SIG-M5 treated with dmso at 0.1 percent for 504 hours (cell line): Measurements from ENCODE around the gene CTBP2.
"Not testable (repeated sequence)": the region's sequence is repeated elsewhere in the genome, so short reads cannot be mapped to it uniquely, and the experiment has no call there.

Experiments used
- DNase-seq: peaks from one replicate; lab custom pipeline; 2025; ENCODE audit not compliant: unreplicated experiment; lab: John Stamatoyannopoulos, UW

Gene CTBP2

GRCh38 chr10:125067764-125068163, 92.6 kb downstream of the CTBP2 start:
- no peak for DNase-seq

- DNase-seq, result no peak
These were observed 93.5 kb downstream of the CTBP2 start for GRCh38 chr10:125066764-125067450.

- peak; percentile 89 for DNase-seq
These were observed 95.5 kb downstream of the CTBP2 start for GRCh38 chr10:125064681-125065492.

- no peak for DNase-seq
These were observed 97.0 kb downstream of the CTBP2 start for GRCh38 chr10:125063256-125063925.

DNA sequence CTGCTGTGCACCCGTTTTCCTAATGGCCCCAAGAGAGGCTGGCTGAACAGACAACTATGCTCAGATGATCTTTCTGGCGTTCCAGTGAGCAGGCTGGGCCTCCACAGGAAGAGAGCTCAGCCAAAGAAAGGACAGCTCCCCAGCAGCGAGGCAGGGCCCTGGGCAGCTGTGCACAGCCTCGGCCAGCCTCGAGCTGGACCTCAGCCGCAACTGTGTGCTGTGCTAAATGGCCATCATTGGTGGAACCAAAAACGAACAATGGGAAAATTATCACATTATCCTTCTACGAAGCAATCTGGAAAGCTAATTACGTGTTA, 97.5 kb downstream of the CTBP2 start:
- no peak for DNase-seq

DNA sequence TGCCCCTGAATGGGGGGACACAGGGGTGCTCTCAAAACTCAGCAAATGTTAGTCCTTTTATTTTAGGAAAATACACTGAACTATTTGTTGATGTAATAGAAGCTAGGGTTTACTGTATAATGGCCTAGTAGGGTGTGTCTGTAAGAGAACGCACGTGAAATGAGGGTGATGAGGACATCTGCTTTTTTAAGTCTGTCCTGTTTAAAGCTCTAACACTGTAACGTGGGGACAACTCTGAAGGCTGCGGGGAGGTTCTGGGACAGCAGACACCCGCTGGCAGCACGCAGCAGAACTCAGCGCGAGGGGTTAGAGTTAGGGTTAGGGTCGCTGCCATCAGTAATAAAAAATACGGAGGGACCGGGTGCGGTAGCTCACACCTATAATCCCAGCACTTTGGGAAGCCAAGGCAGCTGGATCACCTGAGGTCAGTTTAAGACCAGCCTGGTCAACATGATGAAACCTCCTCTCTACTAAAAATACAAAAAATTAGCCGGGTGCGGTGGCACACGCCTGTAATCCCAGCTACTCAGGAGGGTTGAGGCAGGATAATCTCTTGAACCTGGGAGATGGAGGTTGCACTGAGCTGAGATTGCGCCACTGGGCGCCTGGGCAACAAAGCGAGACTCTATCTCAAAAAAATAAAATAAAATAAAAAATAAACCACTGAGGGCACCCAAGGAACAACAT, 98.0 kb downstream of the CTBP2 start:
- DNase-seq, result no peak

- peak; percentile 27 for DNase-seq
These were observed 98.7 kb downstream of the CTBP2 start for GRCh38 chr10:125061557-125062226.

- DNase-seq, result peak; percentile 16
These were observed 99.4 kb downstream of the CTBP2 start for GRCh38 chr10:125060826-125061556.

GRCh38 chr10:125060482-125060825, 99.9 kb downstream of the CTBP2 start:
- DNase-seq, result no peak

DNA sequence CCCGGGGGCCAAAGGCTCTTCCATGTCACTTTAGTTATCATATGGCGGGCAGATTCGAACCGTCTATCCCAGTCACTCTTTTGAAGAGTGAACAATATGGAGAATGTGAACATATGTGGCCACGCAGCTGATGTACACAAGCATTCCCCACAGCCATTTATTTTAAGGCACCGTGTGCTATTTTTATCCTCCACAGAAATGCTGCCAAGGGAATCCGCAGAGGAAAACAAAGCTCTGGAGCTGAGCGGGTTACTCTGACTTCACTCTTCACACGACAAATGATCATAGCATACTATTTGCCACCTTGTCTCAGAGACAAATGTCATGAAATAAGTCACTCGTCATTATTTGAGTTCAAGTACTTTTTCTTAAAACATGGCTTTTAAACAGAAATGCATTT, 100.3 kb downstream of the CTBP2 start:
- DNase-seq, result no peak

GRCh38 chr10:125059348-125059747, 101.0 kb downstream of the CTBP2 start:
- DNase-seq, result not testable (repeated sequence)

- DNase-seq, result peak; percentile 4
These were observed 103.0 kb downstream of the CTBP2 start for GRCh38 chr10:125057158-125058001.

DNA sequence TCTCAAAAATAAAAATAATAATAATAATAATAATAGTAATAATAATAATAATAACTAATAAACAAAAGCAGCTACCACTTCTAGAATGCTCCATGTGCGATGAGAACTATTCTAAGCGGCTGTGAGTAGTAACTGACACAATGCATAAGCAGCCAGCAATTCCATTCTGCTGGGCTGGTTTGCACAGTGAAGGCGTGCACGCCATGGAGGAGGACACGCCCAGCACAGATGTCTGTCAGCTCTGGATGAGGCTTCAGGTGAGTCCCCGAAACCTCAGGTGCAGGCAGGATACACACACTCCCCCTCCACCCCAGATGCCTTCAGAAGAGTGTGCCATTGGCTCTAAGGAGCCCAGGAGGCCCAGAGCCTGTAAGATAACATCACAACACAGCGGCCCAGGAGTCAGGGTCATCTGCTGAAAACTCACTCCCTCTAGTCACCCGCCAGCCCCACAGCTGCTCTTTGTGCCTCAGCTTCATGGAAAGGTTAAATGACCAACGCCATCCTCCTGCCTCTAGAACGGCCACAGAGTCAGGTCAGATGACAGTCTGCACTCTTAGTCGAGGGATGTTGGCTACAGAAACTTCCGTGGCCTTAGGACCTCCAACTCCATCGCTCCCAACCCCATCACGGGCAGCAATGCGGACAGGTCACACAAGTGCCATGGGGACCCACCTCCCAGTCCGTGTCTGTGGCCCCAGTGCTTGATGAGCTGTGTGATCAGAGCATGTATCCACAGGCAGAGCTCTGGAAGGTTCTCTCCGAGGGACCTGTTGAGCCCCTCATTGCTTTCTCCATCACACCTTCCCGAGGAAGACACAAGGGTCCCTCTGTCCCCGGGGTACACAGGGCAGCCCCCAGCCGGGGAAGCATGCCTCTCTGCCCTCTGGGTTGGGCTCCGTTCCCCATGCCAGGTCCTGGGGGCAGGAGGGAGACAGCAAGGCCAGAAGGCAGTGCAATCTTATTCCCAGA, 103.9 kb downstream of the CTBP2 start:
- DNase-seq, result no peak

DNA sequence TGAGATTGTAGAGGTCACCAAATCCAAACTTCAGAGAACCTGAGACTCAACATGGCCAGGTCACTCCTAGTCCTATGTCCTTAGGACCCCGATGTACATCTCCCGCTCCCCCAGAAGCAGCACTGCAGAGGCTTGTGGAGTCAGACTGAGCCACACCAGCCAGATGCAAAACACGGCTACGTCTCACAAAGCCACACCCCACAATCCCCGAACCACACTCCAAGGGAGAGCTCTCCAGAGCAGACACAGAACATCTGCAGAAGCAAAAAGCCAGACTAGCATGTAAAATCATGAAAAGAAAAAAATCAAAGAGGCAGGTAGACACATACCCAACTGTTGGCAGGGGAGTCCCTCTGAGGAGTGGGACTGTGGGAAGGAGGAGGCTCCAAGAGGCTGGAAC, 104.9 kb downstream of the CTBP2 start:
- DNase-seq, result no peak

- no peak for DNase-seq
These were observed 105.6 kb downstream of the CTBP2 start for GRCh38 chr10:125054669-125055268.

DNA sequence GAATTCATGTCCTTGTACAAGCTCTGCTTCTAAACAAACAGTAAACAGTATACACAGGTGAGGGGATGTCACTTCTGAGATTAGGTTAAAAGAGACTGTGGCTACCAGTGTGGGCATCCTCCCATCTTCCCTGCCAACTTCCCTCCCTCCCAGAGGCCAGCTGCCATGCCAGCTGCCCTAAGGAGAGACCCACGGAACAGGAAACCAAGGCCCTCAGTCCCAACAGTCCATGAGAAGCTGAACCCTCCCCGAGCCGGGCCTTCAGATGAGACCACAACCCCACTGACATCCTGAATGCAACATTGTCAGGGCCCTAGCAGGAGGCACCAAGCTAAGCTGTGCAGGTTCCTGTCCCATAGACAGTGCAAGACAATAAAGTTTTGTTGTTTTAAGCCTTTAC, 106.1 kb downstream of the CTBP2 start:
- no peak for DNase-seq

DNA sequence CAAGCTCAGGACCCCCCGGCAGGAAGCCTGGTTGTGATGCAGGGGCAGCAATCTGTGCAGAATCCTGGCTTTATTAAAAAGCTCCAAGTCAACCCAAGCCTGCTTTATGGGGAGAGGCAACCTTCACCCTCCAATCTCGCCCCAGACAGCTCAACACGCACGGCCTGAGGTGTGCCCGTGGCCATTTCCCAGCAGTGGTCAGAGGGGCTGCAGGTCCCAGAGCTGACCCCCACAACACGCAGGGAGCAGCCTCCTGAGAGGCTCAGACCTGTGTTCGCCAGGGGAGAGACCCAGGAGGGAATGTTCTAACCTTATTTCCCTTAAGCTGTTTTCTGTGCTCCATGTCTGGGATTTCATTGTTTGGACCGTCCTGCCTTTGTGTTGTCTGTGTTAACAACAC, 108.2 kb downstream of the CTBP2 start:
- DNase-seq, result no peak

DNA sequence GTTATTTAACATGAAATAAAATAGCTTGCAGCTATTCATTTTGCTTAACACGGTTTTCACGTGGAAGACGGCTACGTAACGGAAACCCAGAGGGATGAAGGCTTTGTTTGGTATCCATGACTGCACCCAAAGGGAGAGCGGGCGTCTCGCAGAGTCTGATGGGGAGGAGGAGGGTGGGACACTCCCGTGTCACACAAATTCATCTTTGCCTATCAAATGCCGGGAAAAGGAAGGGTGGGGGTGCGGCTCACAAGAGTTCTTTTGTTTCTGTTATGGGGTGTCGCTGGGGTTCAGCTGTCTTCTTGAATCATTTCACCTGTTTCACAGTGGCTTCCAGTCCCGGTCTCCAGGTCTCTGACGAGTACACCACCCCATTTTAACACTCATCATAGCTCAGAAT, 110.0 kb downstream of the CTBP2 start:
- no peak for DNase-seq
